HG02642 (cell line): ENCODE results near the gene IL22RA2.

Experiments
- ATAC-seq: cut with Tn5 transposase; IDR thresholded peaks from one replicate; pipeline ENCODE4 v1.9.1; 2021; ENCODE audit warnings: mild to moderate bottlenecking; ENCODE audit not compliant: unreplicated experiment, poor library complexity

Gene IL22RA2

GRCh38 chr6:137170266-137171052 is 3.0 kb downstream of the IL22RA2 start:
- no peak for ATAC-seq

- no peak for ATAC-seq
Observed at GRCh38 chr6:137167702-137168377, 5.6 kb downstream of the IL22RA2 start.

GRCh38 chr6:137166247-137167098 is 7.0 kb downstream of the IL22RA2 start:
- ATAC-seq, result no peak

GRCh38 chr6:137165375-137166246 is 7.8 kb downstream of the IL22RA2 start:
- ATAC-seq, result peak; percentile 59

GRCh38 chr6:137163732-137164318 is 9.6 kb downstream of the IL22RA2 start:
- no peak for ATAC-seq

GRCh38 chr6:137162692-137163306 is 10.6 kb downstream of the IL22RA2 start:
- ATAC-seq, result no peak

- ATAC-seq, result no peak
Observed at GRCh38 chr6:137161949-137162348, 11.5 kb downstream of the IL22RA2 start.

- ATAC-seq, result no peak
Observed at GRCh38 chr6:137160763-137161162, 12.7 kb downstream of the IL22RA2 start.

GRCh38 chr6:137159912-137160311 is 13.5 kb downstream of the IL22RA2 start:
- ATAC-seq, result no peak

- ATAC-seq, result no peak
Observed at GRCh38 chr6:137157601-137158000, 15.8 kb downstream of the IL22RA2 start.

- ATAC-seq, result no peak
Observed at GRCh38 chr6:137156650-137157049, 16.8 kb downstream of the IL22RA2 start.

- no peak for ATAC-seq
Observed at GRCh38 chr6:137155830-137156229, 17.6 kb downstream of the IL22RA2 start.

- ATAC-seq, result no peak
Observed at GRCh38 chr6:137150072-137150471, 23.4 kb downstream of the IL22RA2 start.

GRCh38 chr6:137149035-137149393 is 24.4 kb downstream of the IL22RA2 start:
- ATAC-seq, result no peak

GRCh38 chr6:137148306-137149034 is 25.0 kb downstream of the IL22RA2 start:
- no peak for ATAC-seq

- no peak for ATAC-seq
Observed at GRCh38 chr6:137147195-137147594, 26.2 kb downstream of the IL22RA2 start.

- no peak for ATAC-seq
Observed at GRCh38 chr6:137146206-137146605, 27.2 kb downstream of the IL22RA2 start.

- no peak for ATAC-seq
Observed at GRCh38 chr6:137145421-137145820, 28.0 kb downstream of the IL22RA2 start.

- no peak for ATAC-seq
Observed at GRCh38 chr6:137136065-137136464, 37.4 kb downstream of the IL22RA2 start.
